Nephron (organoid): ENCODE measurements around the gene SEC22C.

Experiments used
- H3K27ac Mint-ChIP-seq, 3 experiments: 2 replicates each; pipeline ENCODE4 v1.8.0; 2020; ENCODE audit warnings: mixed read lengths in 3 of 3, mild to moderate bottlenecking in 2 of 3, moderate library complexity in 1 of 3
- H3K27me3 Mint-ChIP-seq: 2 replicates; pipeline ENCODE4 v1.8.0; 2021; ENCODE audit warnings: low read depth, mild to moderate bottlenecking, moderate library complexity, mixed read lengths
- H3K36me3 Mint-ChIP-seq: 2 replicates; pipeline ENCODE4 v1.8.0; 2020; ENCODE audit warnings: low read depth, mixed read lengths
- H3K4me1 Mint-ChIP-seq: 2 replicates; pipeline ENCODE4 v1.8.0; 2020; ENCODE audit warnings: mixed read lengths
- H3K4me3 Mint-ChIP-seq, 3 experiments: 2 replicates each; pipeline ENCODE4 v1.8.0; 2020; ENCODE audit warnings: mild to moderate bottlenecking in 3 of 3, mixed read lengths in 3 of 3, moderate library complexity in 2 of 3
- H3K9me3 Mint-ChIP-seq: 2 replicates; pipeline ENCODE4 v1.8.0; 2020; ENCODE audit warnings: mixed read lengths
- TF ChIP-seq, protein P1 (sequence below), 3 experiments: fragments of 200-600 bp; sonication (generic); IDR thresholded peaks; one replicate each; pipeline ENCODE4 v1.5.0; 2021; ENCODE audit warnings: antibody characterized with exemption in 3 of 3; ENCODE audit not compliant: unreplicated experiment in 3 of 3

SEC22C gene

DNA sequence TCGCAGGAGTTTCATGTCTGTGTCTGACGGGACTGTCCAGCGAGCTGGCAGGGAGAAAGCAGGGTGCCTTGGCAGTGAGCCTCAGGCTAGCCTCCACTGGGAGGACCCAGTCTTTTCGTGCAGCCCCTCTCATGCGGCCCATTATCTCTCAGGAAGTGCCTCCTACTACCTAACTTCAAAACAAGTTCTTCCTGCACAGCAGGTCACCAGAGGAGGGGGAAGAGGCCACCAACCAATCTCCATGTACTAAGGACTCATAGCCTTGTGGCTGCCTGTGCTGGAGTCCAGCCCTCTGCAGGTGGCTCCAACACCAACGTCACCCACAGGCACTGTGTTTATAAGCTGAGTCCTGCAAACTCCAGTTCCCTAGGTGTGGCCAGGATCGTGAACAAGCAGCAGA, 74.5 kb downstream of the SEC22C start:
- Mint-ChIP-seq H3K4me3 (no peak overlapping the region), H3K36me3 (no peaks in the 10 kb centered on the region), H3K9me3 (no peaks in the 10 kb centered on the region), H3K27me3 (peaks cover 41% of the 10 kb centered on the region), H3K27ac (no peak overlapping the region), H3K4me1 (no peaks in the 10 kb centered on the region)
- TF ChIP-seq, protein P1, sequence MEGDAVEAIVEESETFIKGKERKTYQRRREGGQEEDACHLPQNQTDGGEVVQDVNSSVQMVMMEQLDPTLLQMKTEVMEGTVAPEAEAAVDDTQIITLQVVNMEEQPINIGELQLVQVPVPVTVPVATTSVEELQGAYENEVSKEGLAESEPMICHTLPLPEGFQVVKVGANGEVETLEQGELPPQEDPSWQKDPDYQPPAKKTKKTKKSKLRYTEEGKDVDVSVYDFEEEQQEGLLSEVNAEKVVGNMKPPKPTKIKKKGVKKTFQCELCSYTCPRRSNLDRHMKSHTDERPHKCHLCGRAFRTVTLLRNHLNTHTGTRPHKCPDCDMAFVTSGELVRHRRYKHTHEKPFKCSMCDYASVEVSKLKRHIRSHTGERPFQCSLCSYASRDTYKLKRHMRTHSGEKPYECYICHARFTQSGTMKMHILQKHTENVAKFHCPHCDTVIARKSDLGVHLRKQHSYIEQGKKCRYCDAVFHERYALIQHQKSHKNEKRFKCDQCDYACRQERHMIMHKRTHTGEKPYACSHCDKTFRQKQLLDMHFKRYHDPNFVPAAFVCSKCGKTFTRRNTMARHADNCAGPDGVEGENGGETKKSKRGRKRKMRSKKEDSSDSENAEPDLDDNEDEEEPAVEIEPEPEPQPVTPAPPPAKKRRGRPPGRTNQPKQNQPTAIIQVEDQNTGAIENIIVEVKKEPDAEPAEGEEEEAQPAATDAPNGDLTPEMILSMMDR (IDR thresholded peaks at IDR 0.05; ENCODE audit: unreplicated experiment in 3 of 3) = no peak

DNA sequence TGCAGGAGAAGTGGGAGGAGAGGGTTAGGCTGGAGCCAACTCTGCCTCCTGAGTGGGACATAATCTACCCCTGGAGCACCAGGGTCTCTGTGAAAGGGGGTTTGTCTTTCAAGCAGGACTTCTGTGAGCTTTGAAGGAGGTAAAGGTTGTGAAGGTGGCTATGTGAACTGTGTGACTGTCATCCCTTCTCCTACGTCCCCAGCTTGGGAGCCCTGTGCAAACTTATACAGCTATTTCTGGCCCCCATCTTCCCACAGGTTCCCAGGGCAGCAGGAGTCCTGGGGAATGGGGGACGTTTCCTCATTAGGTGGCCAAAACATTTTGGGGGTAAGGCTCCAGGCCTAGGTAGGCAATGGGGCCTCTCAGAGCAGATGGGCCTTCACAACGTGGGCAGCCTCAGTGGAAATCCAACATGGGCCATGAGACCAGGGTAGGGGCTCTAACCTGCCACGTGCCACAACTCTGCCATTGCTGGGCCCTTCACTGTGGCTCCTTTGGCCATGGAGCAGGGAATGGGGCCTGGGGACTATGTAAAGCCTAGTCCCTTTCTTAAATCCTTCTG, 75.8 kb downstream of the SEC22C start:
- Mint-ChIP-seq H3K36me3 (no peaks in the 10 kb centered on the region), H3K9me3 (no peaks in the 10 kb centered on the region), H3K4me1 (peaks cover 6% of the 10 kb centered on the region), H3K27me3 (peaks cover 55% of the 10 kb centered on the region), H3K4me3 (no peak overlapping the region), H3K27ac (no peak overlapping the region)
- TF ChIP-seq, protein P1 (IDR thresholded peaks at IDR 0.05; ENCODE audit: unreplicated experiment in 3 of 3) = no peak

DNA sequence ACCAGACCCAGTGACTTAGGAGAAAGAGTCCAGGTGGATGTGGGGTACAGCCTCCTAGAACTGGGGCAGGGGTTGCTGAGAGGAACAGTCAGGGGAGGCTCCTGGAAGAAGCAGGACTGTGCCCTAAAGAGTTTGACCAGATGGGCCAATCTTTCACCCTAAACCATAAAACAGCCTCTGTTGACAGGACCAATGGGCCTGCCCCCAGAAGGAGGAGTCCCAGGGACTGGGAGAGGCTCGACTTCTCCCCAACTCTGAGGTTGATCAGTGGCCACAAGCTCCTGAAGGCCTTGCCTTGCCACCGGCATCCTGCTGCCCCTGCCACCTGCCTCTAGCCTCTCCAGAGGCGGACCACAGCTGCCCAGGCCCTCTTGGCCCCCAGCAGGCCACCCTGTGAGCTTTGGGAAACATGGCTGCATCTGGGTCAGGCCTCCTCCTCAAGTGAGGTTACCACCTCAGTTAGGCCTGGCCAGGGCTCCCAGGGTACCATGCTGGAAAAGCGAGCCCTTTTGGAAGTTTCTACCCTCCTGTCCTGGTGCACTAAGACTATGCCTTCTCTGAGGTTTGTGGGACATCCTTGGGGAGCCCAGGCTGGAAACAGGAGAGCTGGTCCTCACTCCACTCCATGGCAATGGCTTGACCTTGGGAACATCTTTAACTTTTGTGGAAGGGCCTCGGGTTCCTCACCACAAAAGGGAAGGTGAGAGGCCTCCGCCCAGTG, 76.5 kb downstream of the SEC22C start:
- Mint-ChIP-seq H3K27ac (no peak overlapping the region), H3K4me1 (peaks cover 13% of the 10 kb centered on the region), H3K36me3 (no peaks in the 10 kb centered on the region), H3K4me3 (no peak overlapping the region), H3K27me3 (peaks cover 61% of the 10 kb centered on the region), H3K9me3 (no peaks in the 10 kb centered on the region)
- TF ChIP-seq, protein P1 (IDR thresholded peaks at IDR 0.05; ENCODE audit: unreplicated experiment in 3 of 3) = no peak

DNA sequence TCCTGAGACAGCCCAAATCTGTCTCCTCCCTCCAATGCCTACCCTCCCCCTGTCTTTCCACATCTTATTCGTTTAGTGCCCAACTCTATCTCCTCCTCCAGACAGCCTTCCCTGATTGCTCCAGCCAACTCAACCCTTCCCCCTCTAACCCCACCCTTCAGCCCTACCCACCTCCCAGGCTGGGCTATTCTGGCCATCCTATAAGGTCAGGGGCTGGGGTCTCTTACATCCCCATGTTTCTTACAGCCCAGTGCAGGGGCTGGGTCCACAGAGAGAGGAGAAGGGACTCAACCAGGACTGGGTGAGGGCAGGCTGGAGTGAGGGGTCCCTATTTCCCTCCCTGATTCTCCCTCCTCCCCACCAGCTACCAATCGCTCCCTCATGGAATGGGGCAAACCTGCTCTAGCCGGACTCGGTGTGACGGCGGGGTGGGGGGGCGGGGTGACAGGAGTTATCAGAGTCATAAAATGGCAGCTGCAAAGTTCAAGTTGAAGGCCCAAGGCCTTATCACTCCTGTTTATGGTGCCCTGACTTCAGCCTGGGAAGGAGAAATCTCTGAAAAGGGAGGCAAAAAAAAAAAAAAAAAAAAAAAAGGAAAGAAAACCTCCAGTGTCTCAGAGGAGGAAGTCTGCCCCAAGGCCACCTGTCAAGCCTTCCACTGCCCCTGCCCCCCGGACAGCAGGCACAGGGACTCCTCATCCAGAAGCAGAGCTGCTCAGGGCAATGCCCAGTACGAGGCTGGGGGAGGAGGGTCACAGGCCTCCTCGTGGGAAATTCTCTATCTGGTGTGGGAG, 77.2 kb downstream of the SEC22C start:
- Mint-ChIP-seq H3K4me3 (peak overlapping the region; percentile 10 to 60 (median 58)), H3K27ac (no peak overlapping the region), H3K27me3 (peaks cover 69% of the 10 kb centered on the region), H3K36me3 (no peaks in the 10 kb centered on the region), H3K4me1 (peaks cover 13% of the 10 kb centered on the region), H3K9me3 (no peaks in the 10 kb centered on the region)
- TF ChIP-seq, protein P1 (IDR thresholded peaks at IDR 0.05; ENCODE audit: unreplicated experiment in 3 of 3) = no peak

DNA sequence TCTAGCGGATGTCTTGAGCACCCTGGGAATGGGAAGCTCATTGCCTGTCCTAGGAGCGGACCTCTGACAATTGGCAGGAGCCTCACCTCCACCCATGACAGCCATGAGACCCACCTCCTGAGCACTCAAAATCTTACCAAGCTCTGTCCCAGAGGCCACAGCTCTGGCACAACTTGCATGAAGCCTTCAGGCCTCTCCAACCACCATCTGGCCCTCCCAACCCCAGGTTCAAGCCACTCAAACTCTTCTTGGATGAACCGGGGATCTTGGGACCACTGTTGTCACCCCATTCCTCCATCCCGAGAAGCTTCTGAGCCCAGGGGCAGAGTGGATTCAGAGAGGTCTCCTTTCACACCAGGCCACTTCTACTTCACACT, 77.8 kb downstream of the SEC22C start:
- Mint-ChIP-seq H3K27ac (no peak overlapping the region), H3K9me3 (no peaks in the 10 kb centered on the region), H3K36me3 (no peaks in the 10 kb centered on the region), H3K4me3 (peak overlapping the region; percentile 10 to 60 (median 58)), H3K27me3 (peaks cover 74% of the 10 kb centered on the region), H3K4me1 (peaks cover 13% of the 10 kb centered on the region)
- TF ChIP-seq, protein P1 (IDR thresholded peaks at IDR 0.05; ENCODE audit: unreplicated experiment in 3 of 3) = no peak
